Testis (tissue), 2 donors: ENCODE data around the gene TECR.

Experiments
- POLR2A ChIP-seq: fragments of 450-650 bp; IDR thresholded peaks from one replicate; pipeline ENCODE4 v1.6.1; 2017; ENCODE audit warnings: antibody characterized with exemption, mild to moderate bottlenecking, moderate library complexity
- TF ChIP-seq, protein P1 (sequence below), 3 experiments: fragments of 450-650 bp in 2 of 3; fragments of 200-600 bp in 1 of 3; sonication (generic) in 1 of 3; IDR thresholded peaks; one replicate each; pipeline ENCODE4 v1.5.1; 2016 to 2019; ENCODE audit warnings: antibody characterized with exemption in 3 of 3, mild to moderate bottlenecking in 2 of 3, moderate library complexity in 1 of 3

DNA sequence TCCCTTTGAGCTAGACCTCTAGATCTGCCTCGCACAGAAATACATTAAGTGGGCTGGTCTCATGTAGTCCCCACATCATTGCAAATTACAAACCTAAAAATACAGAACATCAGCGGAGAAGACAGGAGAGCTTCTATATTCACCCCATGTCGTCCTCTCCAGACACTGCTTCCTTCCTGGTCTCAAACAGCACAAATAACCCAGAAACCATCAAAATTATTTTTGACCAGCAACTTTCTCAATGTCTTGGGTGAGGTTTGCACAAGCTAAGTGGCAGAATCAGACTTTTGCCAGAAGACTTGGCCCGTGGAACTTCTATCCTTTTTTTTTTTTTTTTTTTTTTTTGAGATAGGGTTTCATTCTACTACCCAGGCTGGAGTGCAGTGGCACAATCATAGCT is 81.7 kb downstream of the TECR start:
- TF ChIP-seq, protein P1, sequence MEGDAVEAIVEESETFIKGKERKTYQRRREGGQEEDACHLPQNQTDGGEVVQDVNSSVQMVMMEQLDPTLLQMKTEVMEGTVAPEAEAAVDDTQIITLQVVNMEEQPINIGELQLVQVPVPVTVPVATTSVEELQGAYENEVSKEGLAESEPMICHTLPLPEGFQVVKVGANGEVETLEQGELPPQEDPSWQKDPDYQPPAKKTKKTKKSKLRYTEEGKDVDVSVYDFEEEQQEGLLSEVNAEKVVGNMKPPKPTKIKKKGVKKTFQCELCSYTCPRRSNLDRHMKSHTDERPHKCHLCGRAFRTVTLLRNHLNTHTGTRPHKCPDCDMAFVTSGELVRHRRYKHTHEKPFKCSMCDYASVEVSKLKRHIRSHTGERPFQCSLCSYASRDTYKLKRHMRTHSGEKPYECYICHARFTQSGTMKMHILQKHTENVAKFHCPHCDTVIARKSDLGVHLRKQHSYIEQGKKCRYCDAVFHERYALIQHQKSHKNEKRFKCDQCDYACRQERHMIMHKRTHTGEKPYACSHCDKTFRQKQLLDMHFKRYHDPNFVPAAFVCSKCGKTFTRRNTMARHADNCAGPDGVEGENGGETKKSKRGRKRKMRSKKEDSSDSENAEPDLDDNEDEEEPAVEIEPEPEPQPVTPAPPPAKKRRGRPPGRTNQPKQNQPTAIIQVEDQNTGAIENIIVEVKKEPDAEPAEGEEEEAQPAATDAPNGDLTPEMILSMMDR (IDR thresholded peaks at IDR 0.05), result no peak
- TF ChIP-seq POLR2A, result no peak
